LHCN-M2 (cell line): ENCODE measurements around the gene PEDS1. TPM values are rescaled to one million over a fixed set of nuclear protein-coding genes. Genes with fewer than 3 reads are reported as not detected.
A peak's percentile ranks its signal among the peaks of the same experiment; 100 is the strongest.
"Not testable (repeated sequence)": the region's sequence is repeated elsewhere in the genome, so short reads cannot be mapped to it uniquely, and the experiment has no call there.

ENCODE experiments used
- DNase-seq: peaks from one replicate; pipeline ENCODE4 v3.0.0-alpha.2; 2012; ENCODE audit warnings: low read depth
- total RNA-seq: library from RNA; depleted of rRNA; stranded (reverse); fragments of >200 nt; gene quantifications from 2 replicates; pipeline ENCODE4 v1.2.3, GENCODE V29; 2014

Gene PEDS1
- total RNA-seq, 1 experiment from 2014 or later = 37.7 TPM

- no peak for DNase-seq
Measured at GRCh38 chr20:50163570-50164317, 10.2 kb upstream of the PEDS1 start.

DNA sequence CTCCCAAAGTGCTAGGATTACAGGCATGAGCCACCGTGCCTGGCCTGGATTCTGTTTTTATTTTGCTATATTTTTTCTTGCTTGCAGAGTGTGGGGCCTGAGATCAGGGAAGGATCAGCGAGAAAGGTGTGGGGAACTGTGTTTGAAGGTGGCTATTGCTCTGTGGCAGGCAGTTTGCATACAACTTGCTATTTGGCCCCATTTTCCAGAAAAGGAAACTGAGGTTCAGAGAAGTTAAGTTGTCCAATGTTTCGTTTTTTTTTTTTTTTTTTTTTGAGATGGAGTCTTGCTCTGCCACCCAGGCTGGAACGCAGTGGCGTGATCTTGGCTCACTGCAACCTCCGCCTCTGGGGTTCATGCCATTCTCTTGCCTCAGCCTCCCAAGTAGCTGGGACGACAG lies 8.0 kb upstream of the PEDS1 start:
- DNase-seq = not testable (repeated sequence)

DNA sequence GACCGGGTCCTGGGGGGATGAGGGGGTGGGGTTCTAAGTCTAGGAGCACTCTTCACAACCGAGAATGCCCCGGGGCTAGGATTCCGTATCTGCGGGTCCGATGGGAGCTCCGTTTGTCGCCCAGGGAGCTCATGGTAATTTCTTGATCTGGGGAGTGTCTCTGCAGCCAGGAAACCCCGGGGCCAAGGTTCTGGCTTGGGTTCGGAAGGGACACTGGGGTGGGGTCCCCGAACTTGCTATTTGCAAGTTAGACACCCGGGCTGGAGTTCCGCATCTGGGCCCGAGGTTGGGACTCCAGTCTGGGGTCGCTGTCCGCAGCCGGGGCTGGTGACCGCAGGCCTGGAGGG lies 397 bp downstream of the PEDS1 start:
- DNase-seq = no peak

DNA sequence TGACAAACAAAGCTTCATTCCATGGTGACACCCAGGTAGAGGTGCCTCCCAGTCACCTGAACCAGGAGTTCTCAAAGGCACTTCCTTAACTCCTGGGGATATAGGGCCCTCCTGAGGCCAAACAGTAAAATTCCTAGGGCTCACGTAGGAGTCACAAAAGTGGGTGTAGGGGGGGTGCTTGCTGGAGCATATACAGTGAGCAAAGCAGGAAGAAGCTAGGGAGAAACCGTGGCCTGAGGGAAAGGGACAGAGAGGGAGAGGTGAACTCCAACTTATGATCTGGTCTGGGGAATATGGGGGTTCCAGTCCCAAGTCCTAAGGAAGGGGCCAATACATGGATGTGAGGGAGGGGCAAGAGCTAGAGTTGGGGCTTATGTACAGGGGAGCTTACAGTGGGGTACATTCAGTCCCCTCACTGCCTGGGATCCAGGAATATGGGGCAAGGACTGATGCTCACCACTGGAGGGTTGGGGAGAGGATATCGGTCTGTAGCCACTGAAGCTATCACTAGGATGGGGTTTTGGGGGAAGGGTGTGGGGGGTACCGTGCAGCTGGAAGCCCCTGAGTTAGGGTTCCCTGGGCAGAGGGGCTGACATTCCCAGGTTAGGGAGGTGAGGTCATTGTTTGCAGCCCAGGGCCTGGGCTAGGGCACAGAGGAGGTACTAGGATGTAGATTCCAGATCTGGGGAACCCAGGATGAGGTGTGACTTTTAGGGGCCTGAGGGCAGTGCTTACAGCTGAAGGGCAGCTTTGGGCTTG lies 950 bp downstream of the PEDS1 start:
- DNase-seq = no peak

- peak; percentile 25 for DNase-seq
Measured at GRCh38 chr20:50151034-50151743, 2.3 kb downstream of the PEDS1 start.

DNA sequence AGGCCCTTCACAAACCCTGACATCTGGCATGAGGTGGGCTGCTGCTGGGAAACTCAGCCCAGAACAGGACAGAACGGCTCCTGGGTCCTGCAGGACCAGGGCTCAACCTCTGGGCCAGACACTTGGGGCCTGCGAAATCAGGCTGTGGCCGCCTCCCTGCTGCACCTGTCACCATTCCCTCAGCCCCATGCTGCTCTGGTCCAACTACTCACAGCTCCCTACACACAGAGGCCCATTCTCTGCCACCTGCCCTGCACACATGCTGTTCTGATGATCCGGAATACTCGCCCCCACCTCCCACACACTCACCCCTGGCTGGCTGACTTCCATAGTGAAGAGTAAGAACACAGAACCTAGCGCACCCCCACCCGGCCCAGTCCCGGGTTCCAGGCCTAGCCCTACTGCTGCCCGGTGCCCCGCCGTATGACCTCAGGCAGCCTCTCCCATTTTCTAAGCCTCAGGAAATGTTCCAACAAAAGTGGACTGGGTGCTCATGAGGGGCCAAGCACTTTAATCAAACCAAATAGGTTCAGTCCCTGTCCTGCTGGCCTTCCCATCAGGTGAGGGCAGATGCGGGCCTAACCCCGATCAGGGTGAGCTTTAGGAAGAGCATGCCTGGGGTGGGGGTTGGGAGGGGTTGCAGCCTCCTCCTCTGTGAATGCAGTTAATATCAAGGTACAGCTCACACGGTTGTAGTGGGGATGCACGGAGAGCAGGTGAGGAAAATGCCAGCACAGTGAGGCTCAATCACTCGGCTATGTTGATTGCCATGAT lies 3.9 kb downstream of the PEDS1 start:
- peak; percentile 45 for DNase-seq

GRCh38 chr20:50146732-50147662 lies 6.5 kb downstream of the PEDS1 start:
- peak; percentile 46 for DNase-seq

DNA sequence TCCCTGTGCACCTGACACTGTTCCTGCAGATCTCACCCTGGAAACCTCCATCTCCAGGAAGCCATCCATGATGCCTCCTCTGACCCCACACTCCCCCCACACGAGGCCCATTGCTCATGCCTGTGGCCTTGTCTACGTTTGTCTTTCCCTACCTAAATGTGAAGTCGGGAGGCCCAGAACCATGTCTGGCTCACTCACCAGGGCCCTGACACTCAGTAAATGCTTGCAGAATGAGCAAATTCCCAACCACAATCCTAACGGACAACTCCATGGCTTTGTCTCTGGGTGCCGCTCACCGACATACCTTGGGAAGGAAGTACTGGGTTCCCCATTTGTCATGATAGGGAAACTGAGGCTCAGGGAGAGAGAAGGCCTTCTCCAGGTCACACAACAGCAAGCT lies 7.3 kb downstream of the PEDS1 start:
- DNase-seq = no peak

GRCh38 chr20:50145566-50145965 lies 8.0 kb downstream of the PEDS1 start:
- DNase-seq = no peak

DNA sequence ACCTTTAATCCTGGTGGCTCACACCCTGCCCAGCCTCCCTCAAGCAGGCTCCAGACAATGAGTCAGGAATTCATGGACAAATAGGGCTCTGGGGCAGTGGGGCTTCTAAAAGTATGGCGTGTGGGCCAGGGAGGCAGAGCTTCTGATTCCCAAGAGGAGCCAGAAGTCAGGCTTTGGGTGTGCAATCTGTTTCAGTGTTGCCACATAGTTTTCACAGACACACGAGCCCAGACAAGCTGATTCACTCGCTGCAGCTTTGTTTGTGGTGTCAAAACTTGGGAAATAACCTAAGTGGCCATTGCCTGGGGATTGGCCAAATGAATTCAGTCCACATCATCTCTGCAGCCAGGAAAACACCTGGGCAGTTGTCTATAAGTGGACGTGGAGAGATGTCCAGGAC lies 9.2 kb downstream of the PEDS1 start:
- peak; percentile 97 for DNase-seq

DNA sequence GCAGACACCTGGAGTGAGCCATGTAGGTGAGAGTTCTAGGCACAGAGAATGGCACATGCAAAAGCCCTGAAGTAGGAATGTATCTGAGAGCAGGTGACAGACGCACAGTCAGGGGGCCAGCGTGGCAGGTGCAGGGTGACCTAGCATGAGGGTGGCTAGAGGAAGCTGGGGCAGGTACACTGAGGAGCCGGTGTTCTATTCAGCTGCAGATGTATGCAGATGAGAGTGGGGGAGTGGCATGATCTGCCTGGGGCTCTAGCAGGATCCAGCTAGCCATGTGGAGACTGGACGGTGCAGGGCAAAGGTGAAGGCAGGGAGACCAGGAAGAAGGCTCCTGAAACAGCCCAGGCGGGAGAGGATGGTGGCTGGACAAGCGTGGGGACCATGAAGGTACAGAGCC lies 10.7 kb downstream of the PEDS1 start:
- no peak for DNase-seq

DNA sequence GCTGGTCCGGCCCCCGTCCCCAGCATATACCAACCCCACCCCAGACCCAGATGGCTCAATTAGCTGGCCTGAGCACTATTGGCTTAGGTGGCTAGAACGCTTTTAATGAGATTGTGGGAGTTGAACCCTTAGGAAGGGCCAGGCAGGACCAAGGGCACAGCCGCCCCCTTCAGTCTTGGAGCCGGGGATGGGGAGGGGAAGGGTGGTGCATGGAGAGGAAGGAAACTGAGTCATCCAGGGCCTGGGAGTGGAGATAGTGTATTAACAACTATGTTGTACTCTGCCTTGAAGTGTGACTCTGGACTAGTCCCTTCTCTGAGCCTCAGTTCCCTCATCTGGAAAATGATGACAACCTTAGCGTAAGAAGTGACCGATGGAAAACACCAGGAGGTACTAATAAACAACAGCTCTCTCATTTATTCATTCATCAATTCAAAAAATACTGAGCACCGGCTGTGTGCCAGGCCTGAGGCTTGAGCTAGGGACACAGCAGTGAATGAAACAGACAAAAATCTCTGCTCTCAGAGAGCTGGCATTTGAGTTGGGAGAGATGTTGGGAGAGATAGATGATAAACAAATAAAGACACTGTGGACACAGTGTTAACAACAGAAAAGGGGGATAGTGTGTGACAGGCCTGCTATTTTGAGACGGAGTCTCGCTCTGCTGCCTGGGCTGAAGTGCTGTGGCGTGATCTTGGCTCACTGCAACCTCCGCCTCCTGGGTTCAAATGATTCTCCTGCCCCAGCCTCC lies 11.5 kb downstream of the PEDS1 start:
- DNase-seq = no peak

GRCh38 chr20:50141018-50141675 lies 12.4 kb downstream of the PEDS1 start:
- DNase-seq = no peak

DNA sequence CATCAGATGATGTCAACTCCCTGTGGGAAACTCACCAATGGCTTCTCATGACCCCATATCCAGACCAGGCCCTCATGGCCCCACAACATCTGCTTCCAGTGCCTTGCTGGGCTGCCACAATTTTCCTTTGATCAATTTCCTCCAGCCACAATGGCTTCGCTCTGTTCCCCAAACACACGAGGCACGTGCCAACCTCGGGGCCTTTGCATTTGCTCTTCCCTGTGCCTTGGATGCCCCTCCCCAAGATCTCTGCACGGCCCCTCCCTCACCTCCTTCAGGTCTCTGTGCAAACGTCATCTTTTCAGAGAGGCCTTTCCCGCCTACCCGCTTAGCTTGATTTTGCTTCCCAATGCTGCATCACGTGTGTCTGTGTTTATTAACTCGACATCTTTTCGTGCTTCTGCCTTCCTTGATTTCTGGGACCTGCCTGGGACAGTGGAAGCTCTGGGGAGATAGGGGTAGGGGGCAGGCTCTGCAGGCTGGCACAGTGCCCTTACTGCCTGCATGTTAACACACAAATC lies 13.1 kb downstream of the PEDS1 start:
- DNase-seq = no peak

- DNase-seq = no peak
Measured at GRCh38 chr20:50138479-50139393, 14.8 kb downstream of the PEDS1 start.

DNA sequence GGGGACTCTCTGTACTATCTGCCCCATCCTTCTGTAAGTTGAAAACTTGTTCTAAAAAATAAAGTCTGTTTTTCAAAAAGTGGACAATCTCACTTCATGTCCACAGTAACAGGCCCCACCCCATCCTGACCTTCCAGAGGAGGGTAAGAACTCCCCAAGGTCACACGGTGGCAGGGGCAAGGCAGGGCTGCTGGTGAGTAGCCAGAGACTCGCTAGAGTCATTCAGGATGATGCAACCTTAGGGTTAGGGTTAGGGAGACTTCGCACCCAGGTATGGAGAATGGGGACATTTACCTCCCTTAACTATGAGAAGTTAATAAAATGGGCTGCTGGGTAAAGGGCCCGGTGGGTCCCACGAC lies 15.4 kb downstream of the PEDS1 start:
- DNase-seq = no peak

DNA sequence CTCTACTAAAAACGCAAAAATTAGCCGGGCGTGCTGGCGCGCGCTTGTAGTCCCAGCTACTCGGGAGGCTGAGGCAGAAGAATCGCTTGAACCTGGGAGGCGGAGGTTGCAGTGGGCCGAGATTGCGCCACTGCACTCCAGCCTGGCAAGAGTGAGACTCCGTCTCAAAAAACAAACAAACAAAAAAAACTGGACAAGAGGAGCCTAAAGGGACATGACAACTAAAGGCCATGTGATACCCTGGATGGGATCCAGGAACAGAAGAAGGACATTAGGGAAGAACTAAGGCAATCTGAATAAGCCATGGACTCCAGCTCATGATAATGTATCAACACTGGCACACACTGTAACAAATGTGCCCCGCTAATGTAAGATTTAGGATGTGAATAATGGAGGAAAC lies 15.8 kb downstream of the PEDS1 start:
- peak; percentile 59 for DNase-seq
